Measurements from ENCODE around the gene PSMD12.
A peak's percentile ranks its signal among the peaks of the same experiment; 100 is the strongest.

The PSMD12 gene

DNA sequence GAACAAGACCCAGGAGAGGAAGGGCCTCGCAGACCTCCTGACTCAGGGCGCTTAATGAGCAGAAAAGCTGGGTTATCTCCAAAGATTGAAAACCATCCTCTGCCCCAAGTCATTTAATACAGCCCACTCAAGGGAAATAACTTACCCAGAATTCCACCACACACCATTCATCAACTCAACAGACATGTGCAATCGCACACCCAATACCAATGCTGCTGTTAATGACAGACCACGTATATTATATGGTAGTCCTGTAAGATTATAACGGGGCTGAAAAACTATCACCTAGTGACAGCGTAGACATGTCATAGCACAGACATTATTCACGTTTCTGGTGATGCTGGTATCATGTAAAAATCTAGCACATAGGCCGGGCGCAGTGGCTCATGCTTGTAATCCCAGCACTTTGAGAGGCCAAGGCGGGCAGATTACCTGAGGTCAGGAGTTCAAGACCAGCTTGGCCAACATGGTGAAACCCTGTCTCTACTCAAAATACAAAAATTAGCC lies 68.9 kb downstream of the PSMD12 start:
- no peak for DNase-seq

DNA sequence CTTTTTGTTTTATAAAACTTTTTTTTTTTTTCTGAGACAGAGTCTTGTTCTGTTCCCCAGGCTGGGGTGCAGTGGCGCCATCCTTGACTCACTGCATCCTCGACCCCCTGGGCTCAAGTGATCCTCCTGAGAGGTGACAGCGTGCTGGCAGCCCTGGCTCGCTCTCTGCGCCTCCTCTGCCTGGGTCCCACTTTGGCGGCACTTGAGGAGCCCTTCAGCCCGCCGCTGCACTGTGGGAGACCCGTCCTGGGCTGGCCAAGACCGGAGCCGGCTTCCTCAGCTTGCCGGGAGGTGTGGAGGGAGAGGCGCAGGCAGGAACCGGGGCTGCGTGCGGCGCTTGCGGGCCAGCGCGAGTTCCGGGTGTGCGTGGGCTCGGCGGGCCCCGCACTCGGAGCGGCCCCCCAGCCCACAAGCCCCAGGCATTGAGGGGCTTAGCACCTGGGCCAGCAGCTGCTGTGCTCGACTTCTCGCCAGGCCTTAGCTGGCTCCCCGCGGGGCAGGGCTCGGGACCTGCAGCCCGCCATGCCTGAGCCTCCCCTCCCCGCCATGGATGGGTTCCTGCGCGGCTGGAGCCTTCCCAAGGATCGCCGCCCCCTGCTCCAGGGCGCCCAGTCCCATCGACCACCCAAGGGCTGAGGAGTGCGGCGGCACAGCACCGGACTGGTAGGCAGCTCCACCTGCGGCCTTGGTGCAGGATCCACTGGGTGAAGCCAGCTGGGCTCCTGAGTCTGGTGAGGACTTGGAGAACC lies 71.8 kb downstream of the PSMD12 start:
- no peak for DNase-seq

DNA sequence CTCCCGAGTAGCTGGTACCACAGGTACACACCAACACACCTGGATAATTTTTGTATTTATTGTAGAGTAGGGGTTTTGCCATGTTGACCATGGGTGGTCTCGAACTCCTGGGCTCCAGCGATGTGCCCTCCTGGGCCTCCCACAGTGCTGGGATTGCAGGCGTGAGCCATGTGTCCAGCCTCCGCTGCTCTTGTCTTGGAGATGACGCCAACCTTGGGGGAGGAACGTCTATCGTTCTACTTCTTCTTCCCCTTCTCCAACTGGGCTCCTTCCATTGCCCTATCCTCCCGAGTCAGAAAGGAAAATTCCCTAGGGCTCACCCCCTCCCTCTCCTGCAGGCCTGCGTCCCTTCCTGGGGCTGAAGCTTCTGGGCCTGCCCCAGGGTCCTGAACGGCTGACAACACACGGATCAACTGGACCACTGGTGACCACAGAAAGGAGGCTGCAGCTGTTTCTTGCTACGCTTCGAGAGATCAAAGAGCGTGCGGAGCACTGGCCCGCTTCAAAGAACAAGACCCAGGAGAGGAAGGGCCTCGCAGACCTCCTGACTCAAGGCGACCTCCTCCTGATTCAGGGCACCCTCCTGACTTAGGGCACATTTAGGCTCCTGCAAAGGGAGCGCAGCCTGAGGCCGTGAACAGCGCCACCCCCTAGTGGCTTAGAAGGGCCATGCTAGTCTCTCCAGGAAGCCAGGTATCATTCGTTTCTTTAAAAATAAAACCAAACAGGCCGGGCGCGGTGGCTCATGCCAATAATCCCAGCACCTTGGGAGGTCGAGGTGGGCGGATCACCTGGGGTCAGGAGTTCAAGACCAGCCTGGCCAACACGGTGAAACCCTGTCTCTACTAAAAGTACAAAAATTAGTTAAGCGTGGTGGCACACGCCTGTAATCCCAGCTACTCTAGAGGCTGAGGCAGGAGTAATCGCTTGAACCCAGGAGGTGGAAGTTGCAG lies 72.8 kb downstream of the PSMD12 start:
- peak; percentile 66 for DNase-seq

DNA sequence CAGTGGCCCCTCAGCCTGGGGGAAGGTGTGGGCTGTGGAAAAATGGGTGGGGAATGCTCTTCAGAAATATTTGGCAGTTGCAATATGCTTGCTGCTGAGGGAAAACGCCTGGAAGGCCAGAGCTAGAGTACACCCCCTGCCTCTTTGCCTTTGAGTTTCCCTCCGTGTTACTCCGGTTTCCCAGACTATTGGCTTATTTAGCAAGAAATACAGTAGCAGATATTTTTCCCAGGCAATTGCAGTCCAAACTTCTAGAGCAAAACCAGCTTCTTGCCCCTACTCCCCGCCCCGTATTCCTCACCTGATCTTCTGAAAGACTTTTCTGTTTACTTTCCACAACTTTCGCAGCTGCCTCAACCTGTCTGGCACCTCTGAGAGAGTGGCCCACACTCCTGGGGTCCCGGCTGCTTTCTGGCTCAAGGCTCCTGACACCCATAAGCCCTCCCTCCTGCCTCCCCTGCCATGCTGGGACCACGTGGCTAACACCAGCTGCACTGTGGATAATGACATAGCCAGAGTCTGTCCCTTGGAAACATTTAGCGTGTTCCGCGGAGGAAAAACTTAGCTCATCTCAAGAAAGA lies 75.6 kb downstream of the PSMD12 start:
- DNase-seq = no peak

DNA sequence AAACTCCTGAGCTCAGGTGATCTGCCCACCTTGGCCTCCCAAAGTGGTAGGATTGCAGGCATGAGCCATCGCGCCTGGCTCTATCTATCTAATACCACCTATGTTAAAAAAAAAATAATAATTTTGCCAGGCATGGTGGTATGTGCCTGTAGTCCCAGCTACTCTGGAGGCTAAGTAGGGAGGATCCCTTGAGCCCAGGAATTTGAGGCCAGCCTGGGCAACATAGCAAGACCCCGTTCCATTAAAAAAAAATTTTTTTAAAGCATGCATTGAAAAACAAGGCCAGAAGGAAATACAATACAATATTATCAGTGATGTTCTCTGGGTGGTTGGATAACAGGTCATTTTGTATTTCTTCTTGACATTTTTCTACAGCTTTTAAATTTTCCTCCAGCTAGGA lies 76.1 kb downstream of the PSMD12 start:
- DNase-seq = no peak

DNA sequence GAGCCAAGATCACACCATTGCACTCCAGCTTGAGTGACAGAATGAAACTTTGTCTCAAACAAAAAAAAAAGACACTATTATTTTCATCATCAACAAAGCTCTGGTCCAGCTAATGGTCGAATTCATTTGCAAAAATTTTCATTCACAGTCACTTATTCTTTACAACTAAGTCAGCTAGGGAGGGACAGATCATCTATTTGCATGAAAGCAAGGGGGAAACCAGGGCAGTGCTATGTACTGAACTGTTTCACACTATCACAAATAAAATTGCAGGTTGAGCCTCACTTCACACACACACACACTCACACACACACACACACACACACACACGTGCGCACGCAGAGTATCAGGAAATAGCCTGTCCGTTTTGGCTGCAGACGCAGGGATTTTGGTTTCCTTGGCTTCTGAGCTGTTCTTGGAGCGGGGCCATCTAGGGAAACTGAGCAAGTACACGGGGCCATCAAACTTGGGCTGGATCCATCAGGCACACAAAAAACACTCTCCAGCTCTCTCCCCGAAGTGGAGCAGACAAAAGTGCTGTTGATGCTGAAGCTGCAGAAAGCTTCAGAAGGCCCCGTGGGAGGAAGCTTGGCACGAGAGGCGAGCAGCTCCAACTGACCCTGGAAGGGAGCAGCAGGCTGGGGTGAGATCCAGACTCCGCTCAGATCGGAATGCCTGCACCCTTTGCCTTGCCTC lies 77.0 kb downstream of the PSMD12 start:
- DNase-seq = no peak
